ENCODE measurements around the gene SLC22A23.

The SLC22A23 gene

GRCh38 chr6:3455569-3456394 lies 1.1 kb downstream of the SLC22A23 start (continued):
- TF ChIP-seq PRDM2 (tag by site-specific recombination; IDR thresholded peaks at IDR 0.05; ENCODE audit: borderline replicate concordance) (no peak), ZNF596 (tag by site-specific recombination; IDR thresholded peaks at IDR 0.05) (no peak), ZNF175 (tag by site-specific recombination; IDR thresholded peaks at IDR 0.05) (no peak), ZXDB (tag by site-specific recombination; IDR thresholded peaks at IDR 0.05) (peak; percentile 52; the same call in 1 of the 2 replicates), SP2 (tag by site-specific recombination; IDR thresholded peaks at IDR 0.05) (peak; percentile 19), KLF1 (tag by site-specific recombination; IDR thresholded peaks at IDR 0.05) (no peak), ZNF776 (tag by site-specific recombination; IDR thresholded peaks at IDR 0.05; ENCODE audit: borderline replicate concordance) (no peak), ZNF16 (tag by site-specific recombination; IDR thresholded peaks at IDR 0.05; ENCODE audit: low read depth) (no peak), TSHZ1 (tag by site-specific recombination; IDR thresholded peaks at IDR 0.05; ENCODE audit: borderline replicate concordance) (no peak), ZNF513 (tag by site-specific recombination; IDR thresholded peaks at IDR 0.05) (no peak), ZNF155 (tag by site-specific recombination; IDR thresholded peaks at IDR 0.05) (no peak), ZNF843 (tag by site-specific recombination; IDR thresholded peaks at IDR 0.05) (no peak), ZNF335 (tag by site-specific recombination; conservative IDR thresholded peaks at IDR 0.05) (peak; percentile 59), SP3 (tag by site-specific recombination; IDR thresholded peaks at IDR 0.05) (peak; percentile 37; the same call in 1 of the 2 replicates), ZNF501 (tag by site-specific recombination; IDR thresholded peaks at IDR 0.05) (no peak), KLF7 (tag by site-specific recombination; IDR thresholded peaks at IDR 0.05; ENCODE audit: borderline replicate concordance) (no peak), CTCF (tag by site-specific recombination; IDR thresholded peaks at IDR 0.05) (peak; percentile 77), ZNF423 (tag by site-specific recombination; IDR thresholded peaks at IDR 0.05) (0 out of 2 replicates have a peak, but pooled peaks have one; percentile 19), ZNF645 (tag by site-specific recombination; IDR thresholded peaks at IDR 0.05) (no peak), ZNF792 (tag by site-specific recombination; IDR thresholded peaks at IDR 0.05) (no peak), ZNF76 (tag by site-specific recombination; IDR thresholded peaks at IDR 0.05; ENCODE audit: borderline replicate concordance, low read depth) (0 out of 2 replicates have a peak, but pooled peaks have one; percentile 50), ZNF416 (tag by site-specific recombination; IDR thresholded peaks at IDR 0.05) (0 out of 2 replicates have a peak, but pooled peaks have one; percentile 17), ZNF600 (tag by site-specific recombination; IDR thresholded peaks at IDR 0.05) (peak; percentile 94), ZNF341 (tag by site-specific recombination; IDR thresholded peaks at IDR 0.05; ENCODE audit: low read depth) (peak; percentile 52), YY2 (tag by site-specific recombination; IDR thresholded peaks at IDR 0.05) (no peak), RBAK (tag by site-specific recombination; IDR thresholded peaks at IDR 0.05) (no peak)
